Stimulated activated CD4-positive, alpha-beta T cell treated with anti-CD3 and anti-CD28 coated beads, Interleukin-15, amount 100 ng/mL, for 1 hour (primary cell): ENCODE measurements around the gene MAP2K5.
"Not testable (repeated sequence)": the region's sequence is repeated elsewhere in the genome, so short reads cannot be mapped to it uniquely, and the experiment has no call there.

Experiments
- DNase-seq, 2 donors: peaks; one replicate each; pipeline ENCODE4 v3.0.0-alpha.2; 2020; ENCODE audit warnings: low read depth in 1 of 2, low spot score in 1 of 2

Gene MAP2K5

GRCh38 chr15:67592245-67592644, 49.7 kb downstream of the MAP2K5 start:
- no peak for DNase-seq

- DNase-seq: no peak
Observed at GRCh38 chr15:67593562-67593961, 51.1 kb downstream of the MAP2K5 start.

GRCh38 chr15:67594770-67595169, 52.3 kb downstream of the MAP2K5 start:
- DNase-seq: no peak

GRCh38 chr15:67595572-67595971, 53.1 kb downstream of the MAP2K5 start:
- DNase-seq: no peak

- no peak for DNase-seq
Observed at GRCh38 chr15:67601073-67601472, 58.6 kb downstream of the MAP2K5 start.

GRCh38 chr15:67603063-67603462, 60.6 kb downstream of the MAP2K5 start:
- no peak for DNase-seq

- DNase-seq: no peak
Observed at GRCh38 chr15:67605871-67606270, 63.4 kb downstream of the MAP2K5 start.

- no peak for DNase-seq
Observed at GRCh38 chr15:67606742-67607141, 64.2 kb downstream of the MAP2K5 start.

GRCh38 chr15:67607329-67607728, 64.8 kb downstream of the MAP2K5 start:
- no peak for DNase-seq

GRCh38 chr15:67607959-67608637, 65.6 kb downstream of the MAP2K5 start:
- DNase-seq: no peak

- DNase-seq: no peak
Observed at GRCh38 chr15:67608638-67608959, 66.1 kb downstream of the MAP2K5 start.

GRCh38 chr15:67611370-67612369, 69.2 kb downstream of the MAP2K5 start:
- no peak for DNase-seq

- DNase-seq: no peak
Observed at GRCh38 chr15:67613211-67613610, 70.7 kb downstream of the MAP2K5 start.

- DNase-seq: no peak
Observed at GRCh38 chr15:67613708-67614107, 71.2 kb downstream of the MAP2K5 start.

GRCh38 chr15:67615131-67615534, 72.6 kb downstream of the MAP2K5 start:
- not testable (repeated sequence) for DNase-seq

GRCh38 chr15:67618297-67618696, 75.8 kb downstream of the MAP2K5 start:
- DNase-seq: no peak

GRCh38 chr15:67622110-67622509, 79.6 kb downstream of the MAP2K5 start:
- no peak for DNase-seq

GRCh38 chr15:67632261-67632660, 89.8 kb downstream of the MAP2K5 start:
- DNase-seq: no peak

- not testable (repeated sequence) for DNase-seq
Observed at GRCh38 chr15:67635950-67636349, 93.4 kb downstream of the MAP2K5 start.

GRCh38 chr15:67639591-67639990, 97.1 kb downstream of the MAP2K5 start:
- DNase-seq: no peak

- DNase-seq: no peak
Observed at GRCh38 chr15:67641453-67641852, 99.0 kb downstream of the MAP2K5 start.

- DNase-seq: no peak
Observed at GRCh38 chr15:67646847-67647246, 104.3 kb downstream of the MAP2K5 start.
